WTC11 (cell line): ENCODE measurements around the gene PIK3C3. TPM values are rescaled to one million over a fixed set of nuclear protein-coding genes. Genes with fewer than 3 reads are reported as not detected.

Source experiments
- ATAC-seq: fragments of 200-7000 bp; cut with Tn5 transposase; 2 replicates; pipeline ENCODE4 v1.10.0; 2021; ENCODE audit warnings: mild to moderate bottlenecking, moderate library complexity
- CTCF ChIA-PET: fragments of 300-600 bp; sonication (Branson Sonifier 250); formaldehyde crosslinking; loops from one replicate; lab custom pipeline; 2021; ENCODE audit warnings: antibody characterized with exemption; lab: Charles Lee
- POLR2A ChIA-PET: fragments of 350-600 bp; sonication (Branson Sonifier 250); formaldehyde crosslinking; loops from one replicate; lab custom pipeline; 2021; ENCODE audit warnings: antibody characterized with exemption; lab: Charles Lee
- DNase-seq: peaks from one replicate; pipeline ENCODE4 v3.0.0; 2021; ENCODE audit warnings: low spot score
- H3K27ac Mint-ChIP-seq: 2 replicates; pipeline ENCODE4 v1.8.0; 2021; ENCODE audit warnings: mixed read lengths
- H3K27me3 Mint-ChIP-seq: 2 replicates; pipeline ENCODE4 v1.8.0; 2021; ENCODE audit warnings: low read depth, mild to moderate bottlenecking, moderate library complexity, mixed read lengths
- H3K36me3 Mint-ChIP-seq: 2 replicates; pipeline ENCODE4 v1.8.0; 2021; ENCODE audit warnings: mixed read lengths
- H3K4me1 Mint-ChIP-seq: 2 replicates; pipeline ENCODE4 v1.8.0; 2022; ENCODE audit warnings: mixed read lengths
- H3K4me3 Mint-ChIP-seq: 2 replicates; pipeline ENCODE4 v1.8.0; 2021; ENCODE audit warnings: mild to moderate bottlenecking, moderate library complexity, mixed read lengths
- H3K9me3 Mint-ChIP-seq: 2 replicates; pipeline ENCODE4 v1.8.0; 2021; ENCODE audit warnings: mixed read lengths
- ATF3 ChIP-seq: sonication (generic); formaldehyde crosslinking; conservative IDR thresholded peaks from 2 replicates; pipeline ENCODE4 v1.8.1; 2022; ENCODE audit warnings: mild to moderate bottlenecking, missing genetic modification reagents
- CREM ChIP-seq: sonication (generic); formaldehyde crosslinking; IDR thresholded peaks from 2 replicates; pipeline ENCODE4 v1.8.1; 2022; ENCODE audit warnings: mild to moderate bottlenecking, missing genetic modification reagents, moderate library complexity
- ESRRA ChIP-seq: sonication (generic); formaldehyde crosslinking; IDR thresholded peaks from 2 replicates; pipeline ENCODE4 v1.8.1; 2022; ENCODE audit warnings: mild to moderate bottlenecking, missing genetic modification reagents, borderline replicate concordance
- FOXK1 ChIP-seq: sonication (generic); formaldehyde crosslinking; IDR thresholded peaks from 2 replicates; pipeline ENCODE4 v1.8.0; 2022; ENCODE audit warnings: mild to moderate bottlenecking, moderate library complexity, missing genetic modification reagents
- GABPB1 ChIP-seq: sonication (generic); formaldehyde crosslinking; IDR thresholded peaks from 2 replicates; pipeline ENCODE4 v1.8.1; 2023; ENCODE audit warnings: mild to moderate bottlenecking, missing genetic modification reagents
- NR1H2 ChIP-seq: sonication (generic); formaldehyde crosslinking; IDR thresholded peaks from 2 replicates; pipeline ENCODE4 v1.9.0; 2021; ENCODE audit warnings: mild to moderate bottlenecking, moderate library complexity, missing genetic modification reagents
- NR3C1 ChIP-seq: sonication (generic); formaldehyde crosslinking; conservative IDR thresholded peaks from 2 replicates; pipeline ENCODE4 v1.8.1; 2023; ENCODE audit warnings: low read depth, mild to moderate bottlenecking, missing genetic modification reagents
- PRRX2 ChIP-seq: fragments of 250-450 bp; sonication (Bioruptor Pico); IDR thresholded peaks from 2 replicates; pipeline ENCODE4 v1.8.0; 2021; ENCODE audit warnings: mild to moderate bottlenecking
- RORB ChIP-seq: fragments of 250-450 bp; sonication (Bioruptor Pico); IDR thresholded peaks from 2 replicates; pipeline ENCODE4 v1.9.0; 2021; ENCODE audit warnings: mild to moderate bottlenecking
- SMAD3 ChIP-seq: sonication (generic); formaldehyde crosslinking; IDR thresholded peaks from 2 replicates; pipeline ENCODE4 v1.8.0; 2022; ENCODE audit warnings: missing genetic modification reagents, mild to moderate bottlenecking, borderline replicate concordance
- TEAD4 ChIP-seq: sonication (generic); formaldehyde crosslinking; IDR thresholded peaks from 2 replicates; pipeline ENCODE4 v1.8.0; 2022; ENCODE audit warnings: mild to moderate bottlenecking, missing genetic modification reagents
- USF1 ChIP-seq: sonication (generic); formaldehyde crosslinking; IDR thresholded peaks from 2 replicates; pipeline ENCODE4 v1.8.0; 2022; ENCODE audit warnings: mild to moderate bottlenecking, missing genetic modification reagents
- ZMAT4 ChIP-seq: fragments of 250-450 bp; sonication (Bioruptor Pico); IDR thresholded peaks from 2 replicates; pipeline ENCODE4 v1.9.0; 2021; ENCODE audit warnings: mild to moderate bottlenecking
- ZNF416 ChIP-seq: fragments of 250-450 bp; sonication (Bioruptor Pico); IDR thresholded peaks from 2 replicates; pipeline ENCODE4 v1.9.0; 2021; ENCODE audit warnings: mild to moderate bottlenecking, inconsistent platforms
- ZNF423 ChIP-seq: fragments of 250-450 bp; sonication (Bioruptor Pico); IDR thresholded peaks from 2 replicates; pipeline ENCODE4 v2.1.2; 2022; ENCODE audit warnings: mild to moderate bottlenecking, moderate library complexity
- total RNA-seq: library from RNA; stranded (reverse); gene quantifications from 3 replicates; pipeline ENCODE4 v1.2.3, GENCODE V29; 2021
- TF ChIP-seq, protein P1 (sequence below): fragments of 250-450 bp; sonication (Bioruptor Pico); conservative IDR thresholded peaks from 2 replicates; pipeline ENCODE4 v1.9.0; 2021; ENCODE audit warnings: mild to moderate bottlenecking
- TF ChIP-seq, protein P2 (sequence below): fragments of 200-600 bp; IDR thresholded peaks from 2 replicates; pipeline ENCODE4 v1.8.0; 2022; ENCODE audit warnings: antibody characterized with exemption
- TF ChIP-seq, protein P3 (sequence below): fragments of 250-450 bp; sonication (Bioruptor Pico); IDR thresholded peaks from 2 replicates; pipeline ENCODE4 v1.9.0; 2021; ENCODE audit warnings: mild to moderate bottlenecking

The PIK3C3 gene
- total RNA-seq, 1 experiment from 2014 or later = 40.4 TPM

DNA sequence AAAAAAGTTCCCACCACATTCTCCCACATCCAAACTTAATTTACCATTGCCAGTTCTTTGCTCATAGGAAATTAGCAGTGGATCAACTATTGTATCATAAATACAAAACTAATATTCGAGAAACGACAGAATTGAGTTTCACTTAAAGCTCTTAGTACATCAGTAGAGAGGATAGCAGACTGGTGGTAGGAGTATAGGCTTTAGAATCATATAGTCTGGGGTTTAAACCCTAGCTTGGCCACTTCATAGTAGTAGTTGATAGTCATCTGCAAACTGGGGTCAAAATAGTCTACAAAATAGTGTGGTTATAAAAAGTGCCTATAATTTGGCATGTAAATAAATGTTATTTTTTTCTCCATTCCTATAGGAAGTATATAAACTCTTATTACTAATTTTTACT is 30.9 kb downstream of the PIK3C3 start:
- H3K9me3 Mint-ChIP-seq = no peaks in the 10 kb centered on the region
- CTCF ChIA-PET = interaction anchor here (1.0 kb wide), 1 partner anchor 42 kb away, joined by 3 read pairs; no protein-coding TSS in a partner anchor
- POLR2A ChIA-PET = no interaction called here
- H3K36me3 Mint-ChIP-seq = peaks cover 3% of the 10 kb centered on the region
- no peak for ATAC-seq
- no peak overlapping the region for H3K4me3 Mint-ChIP-seq
- TF ChIP-seq, protein P1, sequence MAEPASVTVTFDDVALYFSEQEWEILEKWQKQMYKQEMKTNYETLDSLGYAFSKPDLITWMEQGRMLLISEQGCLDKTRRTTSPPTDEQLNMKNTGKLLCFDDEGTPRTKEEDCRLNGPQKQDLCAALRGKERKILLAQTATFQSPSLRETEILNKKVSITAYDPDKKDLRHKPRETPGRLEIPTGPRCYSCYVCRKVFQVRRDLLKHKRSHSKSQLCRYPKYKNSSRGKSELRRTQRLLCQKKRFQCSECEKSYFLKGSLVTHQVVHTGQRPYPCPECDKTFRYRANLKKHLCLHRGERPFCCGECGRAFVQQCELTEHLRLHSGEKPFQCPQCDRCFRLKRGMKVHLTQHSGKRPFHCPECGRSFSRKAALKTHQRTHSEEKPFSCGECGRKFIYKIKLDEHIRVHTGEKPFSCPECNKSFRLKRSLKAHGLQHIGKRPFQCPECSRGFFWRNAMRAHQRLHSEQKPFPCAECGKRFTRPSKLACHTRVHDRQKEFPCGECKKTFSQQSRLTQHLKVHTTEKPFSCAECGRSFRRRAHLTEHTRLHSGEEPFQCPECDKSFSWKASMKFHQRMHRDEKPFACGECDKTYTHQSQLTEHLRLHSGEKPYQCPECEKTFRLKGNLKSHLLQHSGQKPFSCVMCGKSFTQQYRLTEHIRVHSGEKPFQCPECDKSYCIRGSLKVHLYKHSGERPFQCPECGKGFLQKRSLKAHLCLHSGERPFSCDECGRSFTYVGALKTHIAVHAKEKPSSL (CRISPR knock-in tag) = no peak
- no peak for TF ChIP-seq NR1H2 (CRISPR knock-in tag)
- TF ChIP-seq PRRX2 (CRISPR knock-in tag) = no peak
- no peak for TF ChIP-seq CREM (CRISPR knock-in tag)
- no peak for TF ChIP-seq GABPB1 (CRISPR knock-in tag)
- no peak for TF ChIP-seq ESRRA (CRISPR knock-in tag)
- no peak for TF ChIP-seq ZMAT4
- no peak for TF ChIP-seq TEAD4 (CRISPR knock-in tag)
- TF ChIP-seq ZNF416 (CRISPR knock-in tag) = no peak
- TF ChIP-seq ZNF423 (CRISPR knock-in tag) = no peak
- TF ChIP-seq ATF3 (CRISPR knock-in tag) = no peak
- TF ChIP-seq FOXK1 (CRISPR knock-in tag) = no peak
- TF ChIP-seq RORB = no peak
- TF ChIP-seq, protein P2, sequence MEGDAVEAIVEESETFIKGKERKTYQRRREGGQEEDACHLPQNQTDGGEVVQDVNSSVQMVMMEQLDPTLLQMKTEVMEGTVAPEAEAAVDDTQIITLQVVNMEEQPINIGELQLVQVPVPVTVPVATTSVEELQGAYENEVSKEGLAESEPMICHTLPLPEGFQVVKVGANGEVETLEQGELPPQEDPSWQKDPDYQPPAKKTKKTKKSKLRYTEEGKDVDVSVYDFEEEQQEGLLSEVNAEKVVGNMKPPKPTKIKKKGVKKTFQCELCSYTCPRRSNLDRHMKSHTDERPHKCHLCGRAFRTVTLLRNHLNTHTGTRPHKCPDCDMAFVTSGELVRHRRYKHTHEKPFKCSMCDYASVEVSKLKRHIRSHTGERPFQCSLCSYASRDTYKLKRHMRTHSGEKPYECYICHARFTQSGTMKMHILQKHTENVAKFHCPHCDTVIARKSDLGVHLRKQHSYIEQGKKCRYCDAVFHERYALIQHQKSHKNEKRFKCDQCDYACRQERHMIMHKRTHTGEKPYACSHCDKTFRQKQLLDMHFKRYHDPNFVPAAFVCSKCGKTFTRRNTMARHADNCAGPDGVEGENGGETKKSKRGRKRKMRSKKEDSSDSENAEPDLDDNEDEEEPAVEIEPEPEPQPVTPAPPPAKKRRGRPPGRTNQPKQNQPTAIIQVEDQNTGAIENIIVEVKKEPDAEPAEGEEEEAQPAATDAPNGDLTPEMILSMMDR = no peak
- TF ChIP-seq USF1 (CRISPR knock-in tag) = no peak
- TF ChIP-seq SMAD3 (CRISPR knock-in tag) = no peak
- TF ChIP-seq, protein P3, sequence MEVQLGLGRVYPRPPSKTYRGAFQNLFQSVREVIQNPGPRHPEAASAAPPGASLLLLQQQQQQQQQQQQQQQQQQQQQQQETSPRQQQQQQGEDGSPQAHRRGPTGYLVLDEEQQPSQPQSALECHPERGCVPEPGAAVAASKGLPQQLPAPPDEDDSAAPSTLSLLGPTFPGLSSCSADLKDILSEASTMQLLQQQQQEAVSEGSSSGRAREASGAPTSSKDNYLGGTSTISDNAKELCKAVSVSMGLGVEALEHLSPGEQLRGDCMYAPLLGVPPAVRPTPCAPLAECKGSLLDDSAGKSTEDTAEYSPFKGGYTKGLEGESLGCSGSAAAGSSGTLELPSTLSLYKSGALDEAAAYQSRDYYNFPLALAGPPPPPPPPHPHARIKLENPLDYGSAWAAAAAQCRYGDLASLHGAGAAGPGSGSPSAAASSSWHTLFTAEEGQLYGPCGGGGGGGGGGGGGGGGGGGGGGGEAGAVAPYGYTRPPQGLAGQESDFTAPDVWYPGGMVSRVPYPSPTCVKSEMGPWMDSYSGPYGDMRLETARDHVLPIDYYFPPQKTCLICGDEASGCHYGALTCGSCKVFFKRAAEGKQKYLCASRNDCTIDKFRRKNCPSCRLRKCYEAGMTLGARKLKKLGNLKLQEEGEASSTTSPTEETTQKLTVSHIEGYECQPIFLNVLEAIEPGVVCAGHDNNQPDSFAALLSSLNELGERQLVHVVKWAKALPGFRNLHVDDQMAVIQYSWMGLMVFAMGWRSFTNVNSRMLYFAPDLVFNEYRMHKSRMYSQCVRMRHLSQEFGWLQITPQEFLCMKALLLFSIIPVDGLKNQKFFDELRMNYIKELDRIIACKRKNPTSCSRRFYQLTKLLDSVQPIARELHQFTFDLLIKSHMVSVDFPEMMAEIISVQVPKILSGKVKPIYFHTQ (CRISPR knock-in tag) = no peak
- H3K27me3 Mint-ChIP-seq = no peaks in the 10 kb centered on the region
- no peak overlapping the region for H3K27ac Mint-ChIP-seq
- no peaks in the 10 kb centered on the region for H3K4me1 Mint-ChIP-seq
- DNase-seq = no peak

GRCh38 chr18:41989508-41989907 is 34.5 kb downstream of the PIK3C3 start:
- CTCF ChIA-PET = no interaction called here
- no peak for TF ChIP-seq NR3C1
- TF ChIP-seq, all 79 proteins: peak for 0
- Mint-ChIP-seq H3K27ac (no peak overlapping the region), H3K4me1 (no peaks in the 10 kb centered on the region), H3K4me3 (no peak overlapping the region), H3K27me3 (no peaks in the 10 kb centered on the region), H3K9me3 (no peaks in the 10 kb centered on the region), H3K36me3 (peaks cover 6% of the 10 kb centered on the region)
- DNase-seq = no peak
- ATAC-seq = no peak
- POLR2A ChIA-PET = no interaction called here
